ENCODE results near the gene THNSL1.

Gene THNSL1

GRCh38 chr10:25061711-25062449, 45.5 kb downstream of the THNSL1 start:
- peak; percentile 54 for DNase-seq

GRCh38 chr10:25063157-25063556, 46.7 kb downstream of the THNSL1 start:
- no peak for DNase-seq

GRCh38 chr10:25063644-25064043, 47.2 kb downstream of the THNSL1 start:
- no peak for DNase-seq

GRCh38 chr10:25064401-25064800, 48.0 kb downstream of the THNSL1 start:
- no peak for DNase-seq

GRCh38 chr10:25065761-25066476, 49.5 kb downstream of the THNSL1 start:
- DNase-seq = no peak

GRCh38 chr10:25068152-25069058, 52.0 kb downstream of the THNSL1 start:
- DNase-seq = peak; percentile 79

- DNase-seq = no peak
These were observed 54.8 kb downstream of the THNSL1 start for GRCh38 chr10:25071227-25071626.

GRCh38 chr10:25072786-25073185, 56.4 kb downstream of the THNSL1 start:
- DNase-seq = no peak

GRCh38 chr10:25075825-25076224, 59.4 kb downstream of the THNSL1 start:
- no peak for DNase-seq

Measured in fibroblast of skin of right biceps (primary cell).